HCT116 (cell line): ENCODE data around the gene SH3BP4. TPM values are rescaled to one million over a fixed set of nuclear protein-coding genes. Genes with fewer than 3 reads are reported as not detected.

Experiments used
- ATAC-seq: fragments of 200-7000 bp; cut with Tn5 transposase; 2 replicates; pipeline ENCODE4 v1.9.1; 2020; ENCODE audit warnings: mild to moderate bottlenecking, moderate library complexity
- BruUV-seq: library from RNA; stranded (reverse); fragments of 400-500 nt; replicated peaks from 2 replicates; lab custom pipeline; 2021; lab: Mats Ljungman, UMichigan
- CTCF ChIA-PET: fragments of 300-600 bp; sonication (Branson Sonifier 250); formaldehyde crosslinking; loops from one replicate; lab custom pipeline; 2021; ENCODE audit warnings: antibody characterized with exemption; lab: Charles Lee
- POLR2A ChIA-PET: fragments of 300-600, 350-600 bp; sonication (Branson Sonifier 250); formaldehyde crosslinking; loops from one replicate; lab custom pipeline; 2021; ENCODE audit warnings: antibody characterized with exemption; lab: Charles Lee
- RAD21 ChIA-PET, 2 experiments: fragments of 300-600 bp; sonication (Branson Sonifier 250); formaldehyde crosslinking; loops; one replicate each; lab custom pipeline; 2023; ENCODE audit warnings: low total read pairs in 2 of 2; ENCODE audit not compliant: uncharacterized antibody in 2 of 2, unreplicated experiment in 2 of 2, low non-redundant PET in 1 of 2; lab: Charles Lee
- DNase-seq: peaks from one replicate; pipeline ENCODE4 v3.0.0-alpha.2; 2010; ENCODE audit warnings: low read depth, low spot score
- H2AFZ ChIP-seq: fragments of 200-600 bp; shearing (Covaris generic), sonication (generic); 2 replicates; pipeline ENCODE4 v1.6.1; 2017; ENCODE audit warnings: low read depth, mixed run types, mixed read lengths, antibody characterized with exemption, low read length; ENCODE audit not compliant: poor library complexity, severe bottlenecking
- H3K27ac ChIP-seq: 2 replicates; pipeline ENCODE4 v1.5.1; 2012; ENCODE audit warnings: low read depth, low read length
- H3K27me3 ChIP-seq: fragments of 200-600 bp; sonication (generic); 2 replicates; pipeline ENCODE4 v1.6.1; 2016; ENCODE audit warnings: mixed run types, low read length, mixed read lengths; ENCODE audit not compliant: insufficient read depth
- H3K36me3 ChIP-seq, 2 experiments: fragments of 200-500 bp in 1 of 2; fragments of 200-600 bp in 1 of 2; sonication (Bioruptor generic) in 1 of 2; sonication (generic) in 1 of 2; 2 replicates each; pipeline versions ENCODE4 v1.5.1 to v1.6.1; 2014 to 2016; ENCODE audit warnings: low read length in 2 of 2, inconsistent platforms in 1 of 2, mixed read lengths in 1 of 2, mixed run types in 1 of 2; ENCODE audit not compliant: insufficient read depth in 2 of 2, control insufficient read depth in 1 of 2
- H3K4me1 ChIP-seq, 2 experiments: fragments of 200-600 bp in 1 of 2; sonication (generic) in 1 of 2; 2 replicates each; pipeline versions ENCODE4 v1.5.1 to v1.6.1; 2012 to 2017; ENCODE audit warnings: low read length in 2 of 2, inconsistent platforms in 1 of 2, mild to moderate bottlenecking in 1 of 2, mixed read lengths in 1 of 2, mixed run types in 1 of 2, moderate library complexity in 1 of 2; ENCODE audit not compliant: insufficient read depth in 2 of 2, control insufficient read depth in 1 of 2
- H3K4me2 ChIP-seq: fragments of 200-600 bp; sonication (generic); 2 replicates; pipeline ENCODE4 v1.6.1; 2017; ENCODE audit warnings: mixed run types, low read length, mixed read lengths
- H3K4me3 ChIP-seq, 2 experiments: fragments of 200-600 bp in 1 of 2; sonication (generic) in 1 of 2; replicated peaks in 1 of 2; 2 replicates each; pipeline ENCODE4 v1.5.1; 2011 to 2016; ENCODE audit warnings: low read length in 2 of 2, control low read depth in 1 of 2, low read depth in 1 of 2, mild to moderate bottlenecking in 1 of 2, mixed read lengths in 1 of 2, mixed run types in 1 of 2
- H3K79me2 ChIP-seq: fragments of 200-600 bp; sonication (generic); 2 replicates; pipeline ENCODE4 v1.6.1; 2017; ENCODE audit warnings: mild to moderate bottlenecking, mixed run types, low read length, moderate library complexity, mixed read lengths; ENCODE audit not compliant: insufficient read depth
- H3K9ac ChIP-seq: fragments of 200-600 bp; sonication (generic); 2 replicates; pipeline ENCODE4 v1.6.1; 2016; ENCODE audit warnings: low read length, mixed read lengths
- H3K9me2 ChIP-seq: fragments of 200-600 bp; sonication (generic), shearing (Covaris generic); 2 replicates; pipeline ENCODE4 v1.6.1; 2017; ENCODE audit warnings: mixed run types, mild to moderate bottlenecking, moderate library complexity; ENCODE audit not compliant: insufficient read depth
- H3K9me3 ChIP-seq, 2 experiments: fragments of 200-500 bp in 1 of 2; fragments of 200-600 bp in 1 of 2; sonication (Bioruptor generic) in 1 of 2; sonication (generic) in 1 of 2; 2 replicates each; pipeline ENCODE4 v1.6.1; 2014 to 2017; ENCODE audit warnings: low read length in 2 of 2, mixed read lengths in 2 of 2, inconsistent platforms in 1 of 2, low read depth in 1 of 2, mild to moderate bottlenecking in 1 of 2, mixed run types in 1 of 2, moderate library complexity in 1 of 2; ENCODE audit not compliant: control insufficient read depth in 1 of 2, insufficient read depth in 1 of 2
- H4K20me1 ChIP-seq: fragments of 200-600 bp; sonication (generic), shearing (Covaris generic); 2 replicates; pipeline ENCODE4 v1.6.1; 2017; ENCODE audit warnings: mixed run types, mild to moderate bottlenecking, moderate library complexity; ENCODE audit not compliant: insufficient read depth
- CEBPB ChIP-seq: IDR thresholded peaks from 2 replicates; pipeline ENCODE4 v1.6.1; 2012; ENCODE audit warnings: low read depth
- EGR1 ChIP-seq: IDR thresholded peaks from 2 replicates; pipeline ENCODE4 v1.6.1; 2012; ENCODE audit warnings: low read depth
- ELF1 ChIP-seq: IDR thresholded peaks from 2 replicates; pipeline ENCODE4 v1.6.1; 2012; ENCODE audit warnings: low read depth, borderline replicate concordance
- EZH2 ChIP-seq: fragments of 200-600 bp; sonication (generic); IDR thresholded peaks from 2 replicates; pipeline ENCODE4 v1.6.1; 2017; ENCODE audit warnings: antibody characterized with exemption, mixed run types
- EZH2phosphoT487 ChIP-seq: fragments of 200-600 bp; IDR thresholded peaks from 2 replicates; pipeline ENCODE4 v1.6.1; 2018; ENCODE audit warnings: antibody characterized with exemption, borderline replicate concordance
- FOSL1 ChIP-seq: IDR thresholded peaks from 2 replicates; pipeline ENCODE4 v1.6.1; 2012; ENCODE audit warnings: low read depth
- POLR2A ChIP-seq: IDR thresholded peaks from 2 replicates; pipeline ENCODE4 v1.7.0; 2011; ENCODE audit warnings: borderline replicate concordance; ENCODE audit not compliant: insufficient read depth, insufficient read length; ENCODE audit errors: extremely low read depth
- POLR2AphosphoS5 ChIP-seq: IDR thresholded peaks from 2 replicates; pipeline ENCODE4 v1.6.1; 2011; ENCODE audit warnings: mild to moderate bottlenecking, low read depth, low read length, moderate library complexity
- RAD21 ChIP-seq: IDR thresholded peaks from 2 replicates; pipeline ENCODE4 v1.6.1; 2012; ENCODE audit warnings: low read depth, mild to moderate bottlenecking
- SIN3A ChIP-seq: IDR thresholded peaks from 2 replicates; pipeline ENCODE4 v1.6.1; 2012; ENCODE audit warnings: low read depth
- SP1 ChIP-seq: IDR thresholded peaks from 2 replicates; pipeline ENCODE4 v1.6.1; 2012; ENCODE audit warnings: low read depth
- SRF ChIP-seq: IDR thresholded peaks from 2 replicates; pipeline ENCODE4 v1.6.1; 2012; ENCODE audit warnings: low read depth
- TCF7L2 ChIP-seq: IDR thresholded peaks from 2 replicates; pipeline ENCODE4 v1.7.0; 2011; ENCODE audit warnings: borderline replicate concordance, inconsistent platforms; ENCODE audit not compliant: insufficient read depth, insufficient read length; ENCODE audit errors: extremely low read depth
- YY1 ChIP-seq: IDR thresholded peaks from 2 replicates; pipeline ENCODE4 v1.6.1; 2011; ENCODE audit warnings: low read length, low read depth, moderate library complexity, mild to moderate bottlenecking; ENCODE audit not compliant: insufficient replicate concordance; ENCODE audit errors: extremely low read depth
- ZNF274 ChIP-seq: fragments of 200-500 bp; sonication (Bioruptor generic); IDR thresholded peaks from 2 replicates; pipeline ENCODE4 v1.6.1; 2014; ENCODE audit warnings: mild to moderate bottlenecking, low read depth, low read length, inconsistent platforms
- intact Hi-C: fragments of 100-400 bp; cut with micrococcal nuclease; formaldehyde crosslinking; loops from 2 replicates; pipeline ENCODE4 v1.10.0; 2022
- total RNA-seq: library from RNA; stranded (reverse); gene quantifications from one replicate; pipeline ENCODE4 v1.2.1, GENCODE V29; 2021; ENCODE audit not compliant: unreplicated experiment
- TF ChIP-seq, protein P1 (sequence below), 3 experiments: fragments of 200-600 bp in 1 of 3; sonication (generic) in 1 of 3; IDR thresholded peaks in 2 of 3; conservative IDR thresholded peaks in 1 of 3; 2 replicates each; pipeline ENCODE4 v1.5.1; 2012 to 2017; ENCODE audit warnings: low read depth in 2 of 3, low read length in 2 of 3, antibody characterized with exemption in 1 of 3, borderline replicate concordance in 1 of 3, control low read depth in 1 of 3, mild to moderate bottlenecking in 1 of 3, mixed read lengths in 1 of 3, mixed run types in 1 of 3, moderate library complexity in 1 of 3; ENCODE audit not compliant: insufficient read depth in 1 of 3
- TF ChIP-seq, protein P2 (sequence below): IDR thresholded peaks from 2 replicates; pipeline ENCODE4 v1.6.1; 2012; ENCODE audit warnings: low read depth
- TF ChIP-seq, protein P3 (sequence below): IDR thresholded peaks from 2 replicates; pipeline ENCODE4 v1.6.1; 2012
- TF ChIP-seq, protein P4 (sequence below): IDR thresholded peaks from 2 replicates; pipeline ENCODE4 v1.6.1; 2012

Gene SH3BP4
- total RNA-seq, 1 experiment from 2014 or later: 32.9 TPM

DNA sequence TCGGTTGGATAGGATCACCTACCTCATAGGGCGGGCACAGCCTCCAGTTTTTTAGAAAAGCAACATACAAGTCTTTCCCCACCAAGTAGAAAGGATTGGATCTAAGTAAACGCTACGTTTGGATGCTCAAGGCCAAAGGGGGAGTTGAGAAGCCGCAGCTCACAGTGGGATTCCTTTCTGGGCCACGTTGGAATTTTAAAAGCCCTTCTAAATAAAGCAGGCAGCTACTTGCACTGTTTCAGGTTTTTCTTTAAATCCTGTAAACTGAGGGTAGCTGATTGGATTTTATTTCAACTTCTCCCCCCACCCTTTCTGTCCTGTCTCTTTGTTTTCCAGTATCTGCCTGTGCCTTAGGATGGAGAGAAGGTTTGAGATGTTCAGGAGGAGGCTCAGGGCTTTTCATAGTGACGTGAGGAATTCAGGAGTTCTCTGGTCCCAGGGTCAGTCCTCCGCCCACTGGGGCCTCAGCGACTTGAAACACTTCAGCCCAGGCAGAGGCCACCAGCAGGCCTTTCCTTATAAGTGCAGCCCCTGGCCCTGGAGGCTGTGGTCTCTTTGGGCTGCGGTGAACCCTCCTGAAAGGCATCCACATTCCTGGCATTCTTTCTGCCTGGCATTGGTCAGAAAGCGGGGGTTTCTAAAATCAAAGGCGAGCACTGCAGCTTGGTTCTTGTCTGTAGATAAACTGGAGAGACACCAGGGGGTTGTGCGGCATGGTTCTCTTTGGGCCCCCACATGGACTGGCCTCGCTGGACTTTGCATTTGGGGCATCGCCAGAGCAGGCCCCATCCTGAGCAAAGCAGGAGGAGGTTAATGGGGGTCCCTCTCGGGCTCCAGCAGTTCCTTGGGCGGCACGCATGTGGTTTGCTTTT is 44.5 kb downstream of the SH3BP4 start:
- peaks cover 24% of the 10 kb centered on the region for H3K79me2 ChIP-seq
- no peaks in the 10 kb centered on the region for H3K27me3 ChIP-seq
- peaks cover 14 to 37% of the 10 kb centered on the region in 2 experiments for H3K4me1 ChIP-seq
- ATAC-seq (peak; percentile 81), DNase-seq (no peak)
- no peaks in the 10 kb centered on the region for H3K9me3 ChIP-seq
- ChIA-PET CTCF (no interaction called here), RAD21 (no interaction called here), POLR2A (no interaction called here)
- no peaks in the 10 kb centered on the region for H3K36me3 ChIP-seq
- no peak overlapping the region for H2AFZ ChIP-seq
- BruUV-seq: TSS peak; percentile 27
- intact Hi-C loops: no loop called here
- no peaks in the 10 kb centered on the region for H3K9me2 ChIP-seq
- peak overlapping the region; percentile 35 for H3K4me2 ChIP-seq
- H4K20me1 ChIP-seq: no peaks in the 10 kb centered on the region
- H3K27ac ChIP-seq: peak overlapping the region; percentile 10; the same call in 1 of the 2 replicates
- TF ChIP-seq SIN3A: no peak
- no peak for TF ChIP-seq EZH2phosphoT487
- no peak for TF ChIP-seq SRF
- TF ChIP-seq, protein P1, sequence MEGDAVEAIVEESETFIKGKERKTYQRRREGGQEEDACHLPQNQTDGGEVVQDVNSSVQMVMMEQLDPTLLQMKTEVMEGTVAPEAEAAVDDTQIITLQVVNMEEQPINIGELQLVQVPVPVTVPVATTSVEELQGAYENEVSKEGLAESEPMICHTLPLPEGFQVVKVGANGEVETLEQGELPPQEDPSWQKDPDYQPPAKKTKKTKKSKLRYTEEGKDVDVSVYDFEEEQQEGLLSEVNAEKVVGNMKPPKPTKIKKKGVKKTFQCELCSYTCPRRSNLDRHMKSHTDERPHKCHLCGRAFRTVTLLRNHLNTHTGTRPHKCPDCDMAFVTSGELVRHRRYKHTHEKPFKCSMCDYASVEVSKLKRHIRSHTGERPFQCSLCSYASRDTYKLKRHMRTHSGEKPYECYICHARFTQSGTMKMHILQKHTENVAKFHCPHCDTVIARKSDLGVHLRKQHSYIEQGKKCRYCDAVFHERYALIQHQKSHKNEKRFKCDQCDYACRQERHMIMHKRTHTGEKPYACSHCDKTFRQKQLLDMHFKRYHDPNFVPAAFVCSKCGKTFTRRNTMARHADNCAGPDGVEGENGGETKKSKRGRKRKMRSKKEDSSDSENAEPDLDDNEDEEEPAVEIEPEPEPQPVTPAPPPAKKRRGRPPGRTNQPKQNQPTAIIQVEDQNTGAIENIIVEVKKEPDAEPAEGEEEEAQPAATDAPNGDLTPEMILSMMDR (IDR thresholded peaks at IDR 0.05 in 2 of 3, conservative IDR thresholded peaks at IDR 0.05 in 1 of 3; ENCODE audit: borderline replicate concordance in 1 of 3, insufficient read depth in 1 of 3, low read depth in 2 of 3, low read length in 2 of 3): no peak
- TF ChIP-seq SP1: no peak
- no peak for TF ChIP-seq CEBPB
- no peak for TF ChIP-seq POLR2AphosphoS5
- no peak for TF ChIP-seq YY1
- TF ChIP-seq TCF7L2: no peak
- TF ChIP-seq, protein P2, sequence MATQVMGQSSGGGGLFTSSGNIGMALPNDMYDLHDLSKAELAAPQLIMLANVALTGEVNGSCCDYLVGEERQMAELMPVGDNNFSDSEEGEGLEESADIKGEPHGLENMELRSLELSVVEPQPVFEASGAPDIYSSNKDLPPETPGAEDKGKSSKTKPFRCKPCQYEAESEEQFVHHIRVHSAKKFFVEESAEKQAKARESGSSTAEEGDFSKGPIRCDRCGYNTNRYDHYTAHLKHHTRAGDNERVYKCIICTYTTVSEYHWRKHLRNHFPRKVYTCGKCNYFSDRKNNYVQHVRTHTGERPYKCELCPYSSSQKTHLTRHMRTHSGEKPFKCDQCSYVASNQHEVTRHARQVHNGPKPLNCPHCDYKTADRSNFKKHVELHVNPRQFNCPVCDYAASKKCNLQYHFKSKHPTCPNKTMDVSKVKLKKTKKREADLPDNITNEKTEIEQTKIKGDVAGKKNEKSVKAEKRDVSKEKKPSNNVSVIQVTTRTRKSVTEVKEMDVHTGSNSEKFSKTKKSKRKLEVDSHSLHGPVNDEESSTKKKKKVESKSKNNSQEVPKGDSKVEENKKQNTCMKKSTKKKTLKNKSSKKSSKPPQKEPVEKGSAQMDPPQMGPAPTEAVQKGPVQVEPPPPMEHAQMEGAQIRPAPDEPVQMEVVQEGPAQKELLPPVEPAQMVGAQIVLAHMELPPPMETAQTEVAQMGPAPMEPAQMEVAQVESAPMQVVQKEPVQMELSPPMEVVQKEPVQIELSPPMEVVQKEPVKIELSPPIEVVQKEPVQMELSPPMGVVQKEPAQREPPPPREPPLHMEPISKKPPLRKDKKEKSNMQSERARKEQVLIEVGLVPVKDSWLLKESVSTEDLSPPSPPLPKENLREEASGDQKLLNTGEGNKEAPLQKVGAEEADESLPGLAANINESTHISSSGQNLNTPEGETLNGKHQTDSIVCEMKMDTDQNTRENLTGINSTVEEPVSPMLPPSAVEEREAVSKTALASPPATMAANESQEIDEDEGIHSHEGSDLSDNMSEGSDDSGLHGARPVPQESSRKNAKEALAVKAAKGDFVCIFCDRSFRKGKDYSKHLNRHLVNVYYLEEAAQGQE: no peak
- no peak for TF ChIP-seq EGR1
- TF ChIP-seq, protein P3, sequence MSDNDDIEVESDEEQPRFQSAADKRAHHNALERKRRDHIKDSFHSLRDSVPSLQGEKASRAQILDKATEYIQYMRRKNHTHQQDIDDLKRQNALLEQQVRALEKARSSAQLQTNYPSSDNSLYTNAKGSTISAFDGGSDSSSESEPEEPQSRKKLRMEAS: no peak
- no peak for TF ChIP-seq ELF1
- TF ChIP-seq FOSL1: no peak
- no peak for TF ChIP-seq EZH2
- no peak for TF ChIP-seq ZNF274
- TF ChIP-seq, protein P4, sequence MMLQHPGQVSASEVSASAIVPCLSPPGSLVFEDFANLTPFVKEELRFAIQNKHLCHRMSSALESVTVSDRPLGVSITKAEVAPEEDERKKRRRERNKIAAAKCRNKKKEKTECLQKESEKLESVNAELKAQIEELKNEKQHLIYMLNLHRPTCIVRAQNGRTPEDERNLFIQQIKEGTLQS: no peak
- no peak for TF ChIP-seq POLR2A
- TF ChIP-seq RAD21: no peak
- 0 out of 2 replicates have a peak overlapping the region, but pooled peaks have one; percentile 3 for H3K9ac ChIP-seq
- H3K4me3 ChIP-seq: no peak overlapping the region
